Pulmonary artery endothelial cell (primary cell): ENCODE results near the gene MX1. TPM values are rescaled to one million over a fixed set of nuclear protein-coding genes. Genes with fewer than 3 reads are reported as not detected.

Experiments
- DNase-seq: peaks from one replicate; pipeline ENCODE4 v3.0.0-alpha.2; 2011; ENCODE audit warnings: low read depth, low spot score
- total RNA-seq: library from RNA; depleted of rRNA; stranded (reverse); fragments of >200 nt; gene quantifications from 2 replicates; pipeline ENCODE4 v1.2.3, GENCODE V29; 2014

The MX1 gene
- total RNA-seq, 1 donor from 2014 or later: 12.9 TPM

DNA sequence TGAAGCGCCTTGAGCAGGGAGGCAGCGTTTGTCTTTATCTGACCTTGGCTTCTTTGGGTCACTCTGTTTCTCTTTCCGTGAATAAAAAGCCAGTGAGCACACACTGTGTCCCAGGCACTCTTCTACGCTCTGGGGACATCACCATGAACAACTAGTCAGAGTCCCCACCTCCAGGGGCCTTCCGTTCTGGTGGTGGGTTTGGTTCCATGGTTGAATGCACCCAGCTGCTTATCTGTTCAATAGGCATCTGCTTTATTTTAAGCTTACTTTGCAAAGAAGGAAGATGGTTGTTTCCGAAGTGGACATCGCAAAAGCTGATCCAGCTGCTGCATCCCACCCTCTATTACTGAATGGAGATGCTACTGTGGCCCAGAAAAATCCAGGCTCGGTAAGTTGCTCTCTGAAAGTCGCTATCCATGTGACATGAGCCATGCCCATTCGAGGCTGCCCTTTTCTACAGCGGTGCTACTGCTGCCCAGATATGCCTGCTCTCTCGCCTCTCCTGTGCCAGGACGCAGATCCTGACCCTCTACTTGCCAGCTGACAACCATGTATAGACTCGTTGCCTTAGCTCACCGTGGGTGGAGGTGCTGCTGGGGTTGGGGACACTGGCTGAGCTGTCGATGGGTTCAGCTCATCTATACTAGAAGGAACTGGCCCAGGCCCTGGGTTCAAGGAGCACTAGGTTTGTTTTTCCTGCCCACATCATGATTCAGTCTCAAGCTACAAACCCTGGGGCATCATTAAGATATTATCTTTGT is 5.9 kb downstream of the MX1 start:
- DNase-seq: no peak

DNA sequence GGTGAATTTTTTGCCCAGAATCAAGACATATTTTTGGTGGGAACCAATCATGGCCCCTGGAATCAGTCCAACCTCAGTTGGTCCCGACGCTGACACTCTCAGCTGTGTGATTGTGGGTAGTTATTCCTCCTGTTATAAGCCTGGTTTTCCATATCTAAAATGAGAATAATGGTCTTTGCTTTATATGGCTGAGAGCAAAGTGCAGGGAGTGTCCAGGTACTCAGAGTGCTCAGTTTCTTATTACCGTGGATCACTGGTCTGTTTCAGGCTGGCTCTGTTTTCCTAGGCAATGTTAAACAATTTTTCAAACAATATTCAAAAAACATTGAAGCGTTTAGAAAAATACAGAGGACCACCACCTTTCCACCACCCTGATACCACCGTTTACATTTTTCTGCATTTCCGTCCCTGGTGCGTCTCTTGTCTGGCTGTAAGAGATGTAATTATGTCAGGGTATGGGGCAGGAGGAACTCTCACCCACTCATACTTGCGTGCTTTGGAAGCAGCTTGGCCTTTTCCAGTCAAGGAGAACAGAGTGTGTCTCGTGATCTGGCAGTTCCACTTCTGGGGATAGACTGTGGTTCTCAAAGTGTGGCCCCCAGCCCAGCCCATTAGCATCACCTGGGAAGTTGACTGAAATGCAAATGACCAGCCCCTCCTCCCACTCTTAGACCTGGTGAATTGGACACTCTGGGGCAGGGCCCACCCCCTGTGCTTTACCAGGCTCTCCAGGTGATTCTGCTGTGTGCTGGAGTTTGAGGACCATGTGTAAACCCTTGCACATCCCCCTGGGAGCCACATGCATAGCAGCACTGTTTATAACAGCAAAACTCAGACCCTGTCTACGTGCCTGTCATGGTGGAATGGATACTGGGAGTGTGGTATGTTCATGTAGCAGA is 6.8 kb downstream of the MX1 start:
- DNase-seq: no peak

- DNase-seq: no peak
Measured at GRCh38 chr21:41433566-41433965, 7.5 kb downstream of the MX1 start.

DNA sequence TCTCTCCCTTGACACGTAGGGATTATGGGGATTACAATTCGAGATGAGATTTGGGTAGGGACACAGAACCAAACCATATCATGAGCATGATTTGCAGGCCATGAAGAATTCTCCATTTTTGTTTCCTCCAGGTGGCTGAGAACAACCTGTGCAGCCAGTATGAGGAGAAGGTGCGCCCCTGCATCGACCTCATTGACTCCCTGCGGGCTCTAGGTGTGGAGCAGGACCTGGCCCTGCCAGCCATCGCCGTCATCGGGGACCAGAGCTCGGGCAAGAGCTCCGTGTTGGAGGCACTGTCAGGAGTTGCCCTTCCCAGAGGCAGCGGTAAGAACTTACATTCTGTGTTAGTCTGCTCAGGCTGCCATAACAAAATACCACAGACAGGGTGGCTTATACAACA is 9.7 kb downstream of the MX1 start:
- DNase-seq: no peak

DNA sequence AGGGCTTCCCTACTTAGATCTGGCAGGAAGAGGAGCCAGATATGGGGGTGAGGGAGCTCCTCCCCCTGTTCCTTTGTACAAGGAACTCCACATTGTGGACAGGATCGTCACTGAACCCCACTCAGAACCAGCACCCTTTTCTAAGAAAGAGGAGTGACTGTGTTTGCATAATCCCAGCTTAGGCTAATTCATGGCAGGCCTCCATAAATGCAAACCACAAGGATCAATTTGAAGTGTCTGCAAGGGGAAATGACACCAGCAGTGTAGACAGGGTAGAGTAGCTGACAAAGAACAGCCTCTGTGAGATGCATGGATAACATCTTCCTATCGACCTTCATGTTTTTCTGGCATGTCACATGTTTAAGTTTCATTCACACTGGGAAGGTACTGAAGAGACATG is 11.7 kb downstream of the MX1 start:
- no peak for DNase-seq

DNA sequence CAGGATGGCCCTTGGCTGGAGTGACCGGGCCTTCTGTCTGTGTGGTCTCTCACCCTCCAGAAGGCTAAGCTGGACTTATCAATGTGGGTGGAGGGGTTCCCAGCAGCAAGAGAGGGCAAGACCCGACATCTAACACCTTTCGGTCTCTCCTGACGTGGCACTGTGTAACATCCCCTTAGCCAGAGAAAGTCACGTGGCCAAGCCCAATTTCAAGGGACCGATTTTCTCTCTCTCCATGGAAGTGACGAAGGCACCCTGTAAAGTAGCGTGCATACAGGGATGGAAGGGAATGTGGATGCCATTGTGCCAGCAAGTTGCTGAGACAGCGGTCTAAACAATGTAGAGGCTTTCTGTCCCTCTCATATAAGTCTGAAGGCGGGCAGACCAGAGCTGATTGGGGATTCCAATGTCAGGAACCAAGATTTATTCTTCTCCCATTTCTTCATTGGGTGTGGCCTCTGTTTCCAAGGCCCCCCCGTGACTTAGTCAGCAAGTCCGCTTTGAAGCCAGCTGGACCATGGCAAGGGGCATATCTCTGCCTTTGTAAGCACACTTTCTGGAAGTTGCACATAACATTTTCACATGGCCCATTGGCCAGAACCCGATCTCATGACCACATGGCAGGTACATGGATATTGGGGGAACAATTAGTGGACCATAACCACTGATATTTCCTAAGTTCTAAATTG is 12.5 kb downstream of the MX1 start:
- no peak for DNase-seq

DNA sequence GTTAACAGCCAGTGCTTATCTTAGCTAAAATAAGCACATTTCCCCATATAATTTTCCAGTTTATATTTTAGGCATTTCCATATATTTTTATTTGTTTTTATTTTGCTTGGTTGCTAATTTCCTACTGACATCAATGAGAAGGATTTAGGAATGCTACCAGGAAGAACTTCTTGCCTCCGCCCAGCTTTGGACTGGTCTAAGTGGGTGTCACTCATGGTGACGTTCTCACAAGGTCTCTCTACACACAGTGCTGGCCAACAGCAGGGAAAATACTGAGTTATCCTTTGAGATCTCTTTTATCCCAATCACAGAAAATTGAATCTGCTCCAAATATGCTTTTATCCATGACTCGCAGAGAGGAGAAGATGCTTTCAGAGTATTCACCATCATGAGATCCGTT is 13.2 kb downstream of the MX1 start:
- no peak for DNase-seq

GRCh38 chr21:41441546-41441945 is 15.5 kb downstream of the MX1 start:
- DNase-seq: no peak

DNA sequence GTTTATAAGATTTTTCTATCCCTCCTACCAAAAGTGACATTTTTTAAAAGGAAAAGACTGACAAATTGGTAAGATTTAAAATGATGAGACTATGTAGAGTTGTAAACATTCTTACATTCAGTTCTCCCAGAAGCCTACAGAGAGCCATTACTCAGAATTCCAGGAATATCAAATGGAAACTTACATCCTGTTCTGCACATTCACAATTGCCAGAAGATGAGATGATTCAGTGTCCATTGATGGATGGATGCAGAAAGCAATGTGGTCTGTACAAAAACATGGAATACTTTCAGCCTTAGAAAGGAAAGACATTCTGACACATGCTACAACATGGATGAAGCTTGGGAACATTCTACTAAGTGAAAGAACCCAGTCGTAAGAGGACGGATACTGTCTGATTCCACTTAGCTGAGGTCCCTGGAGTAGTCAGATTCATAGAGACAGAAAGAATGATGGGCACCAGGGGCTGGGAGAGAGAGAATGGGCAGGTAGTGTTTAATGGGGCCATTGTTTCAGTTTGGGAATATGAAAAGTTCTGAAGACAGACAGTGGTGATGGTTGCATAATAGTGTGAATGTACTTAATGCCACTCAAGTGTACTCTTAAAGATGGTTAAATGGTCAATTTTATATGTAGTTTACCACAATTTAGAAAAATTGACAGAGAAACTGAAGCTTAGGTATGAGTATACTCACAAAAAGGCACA is 16.6 kb downstream of the MX1 start:
- no peak for DNase-seq

DNA sequence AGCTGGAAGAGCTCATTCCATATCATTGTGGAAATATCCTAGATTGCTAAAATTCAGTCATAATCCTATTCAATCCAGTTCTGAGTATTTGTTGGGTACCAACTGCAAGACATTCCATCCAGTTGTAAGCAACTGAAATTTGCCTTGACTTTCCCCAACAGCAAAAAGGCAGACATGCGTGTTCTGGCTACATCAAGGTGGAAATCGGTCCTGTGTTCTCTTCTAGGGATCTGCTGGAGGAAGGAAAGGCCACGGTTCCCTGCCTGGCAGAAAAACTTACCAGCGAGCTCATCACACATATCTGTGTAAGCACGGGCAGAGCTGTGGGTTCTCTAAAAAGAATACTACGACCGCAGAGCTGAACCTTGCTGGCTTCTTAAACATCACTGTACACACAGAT is 17.5 kb downstream of the MX1 start:
- DNase-seq: no peak

DNA sequence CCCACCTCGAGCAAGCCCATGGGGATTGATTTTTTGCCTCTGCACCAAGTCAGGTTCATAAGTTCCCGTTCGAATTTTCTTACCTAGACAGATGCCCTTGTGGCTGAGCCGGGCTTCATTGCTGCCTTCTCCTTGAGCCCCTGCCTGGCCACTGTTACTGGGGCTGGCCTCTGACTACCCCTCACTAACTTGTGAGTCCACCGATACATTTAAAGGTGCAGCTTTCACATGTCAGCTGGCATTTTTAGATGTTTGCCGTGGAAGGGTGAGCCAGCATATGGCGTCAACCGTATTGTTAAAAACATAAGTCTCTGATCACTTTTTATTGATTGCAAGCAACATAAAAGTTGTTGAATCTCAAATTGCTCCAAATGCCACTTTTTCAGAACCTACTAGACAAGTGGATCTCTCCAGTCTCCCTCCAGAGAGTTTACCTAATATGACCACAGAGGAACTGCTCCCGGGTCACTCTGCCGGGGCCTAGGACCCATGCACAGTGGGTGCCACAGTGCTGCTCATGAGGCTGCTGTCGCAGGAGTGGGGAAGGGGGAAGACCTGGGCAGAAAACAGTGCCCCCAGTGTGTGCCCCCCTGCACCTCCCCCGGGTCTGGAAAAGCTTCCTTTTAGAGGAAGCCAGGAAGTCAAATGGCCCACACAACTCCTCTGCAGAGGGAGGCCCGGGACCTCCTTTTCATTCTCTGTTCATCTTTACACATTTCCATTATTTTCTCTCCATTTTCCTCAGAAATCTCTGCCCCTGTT is 18.8 kb downstream of the MX1 start:
- no peak for DNase-seq

- DNase-seq: no peak
Measured at GRCh38 chr21:41445465-41445862, 19.4 kb downstream of the MX1 start.

GRCh38 chr21:41446586-41446985 is 20.5 kb downstream of the MX1 start:
- DNase-seq: no peak

GRCh38 chr21:41447356-41447755 is 21.3 kb downstream of the MX1 start:
- DNase-seq: no peak

GRCh38 chr21:41449613-41450012 is 23.6 kb downstream of the MX1 start:
- no peak for DNase-seq

DNA sequence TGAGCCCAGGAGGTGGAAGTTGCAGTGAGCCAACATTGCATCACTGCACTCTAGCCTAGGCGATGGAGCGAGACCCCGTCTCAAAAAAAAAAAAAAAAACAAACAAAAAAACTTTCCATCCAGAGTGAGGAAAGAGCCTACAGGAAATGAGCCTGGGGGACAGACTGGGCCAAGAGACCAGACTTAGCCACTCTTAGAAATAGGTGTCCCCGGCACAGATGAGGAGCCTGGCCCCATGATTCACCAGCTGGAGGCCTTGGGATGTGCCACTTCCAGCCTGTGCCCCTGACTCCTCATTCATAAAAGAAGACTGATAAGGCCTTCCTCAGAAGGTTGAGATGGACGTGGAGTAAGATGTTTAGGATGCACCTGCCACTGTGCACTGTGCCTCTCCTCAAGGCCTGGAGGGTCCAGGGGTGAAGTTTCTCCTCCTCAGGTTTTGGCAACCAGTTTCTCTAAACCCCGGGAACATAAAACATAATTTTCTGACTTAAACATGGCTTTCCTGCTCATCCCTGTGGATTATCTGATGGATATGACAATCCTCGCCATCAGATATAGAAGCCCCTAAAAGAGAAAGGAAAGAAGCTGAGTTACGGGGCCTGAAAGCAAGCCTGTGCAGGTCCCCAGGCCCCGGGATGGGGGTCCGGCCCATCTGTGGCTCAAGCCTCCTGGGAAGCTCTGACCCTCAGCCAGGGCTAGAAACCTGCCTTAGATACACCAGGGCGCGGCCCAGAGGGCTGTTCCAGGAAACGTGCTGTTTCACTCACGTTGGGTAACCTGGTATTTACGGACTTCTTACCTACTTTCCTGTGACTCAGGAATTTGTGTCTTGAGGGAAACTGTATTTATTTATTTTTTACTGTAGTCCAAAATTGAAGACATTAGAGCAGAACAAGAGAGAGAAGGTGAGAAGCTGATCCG is 26.0 kb downstream of the MX1 start:
- no peak for DNase-seq

GRCh38 chr21:41453198-41453597 is 27.2 kb downstream of the MX1 start:
- DNase-seq: no peak

DNA sequence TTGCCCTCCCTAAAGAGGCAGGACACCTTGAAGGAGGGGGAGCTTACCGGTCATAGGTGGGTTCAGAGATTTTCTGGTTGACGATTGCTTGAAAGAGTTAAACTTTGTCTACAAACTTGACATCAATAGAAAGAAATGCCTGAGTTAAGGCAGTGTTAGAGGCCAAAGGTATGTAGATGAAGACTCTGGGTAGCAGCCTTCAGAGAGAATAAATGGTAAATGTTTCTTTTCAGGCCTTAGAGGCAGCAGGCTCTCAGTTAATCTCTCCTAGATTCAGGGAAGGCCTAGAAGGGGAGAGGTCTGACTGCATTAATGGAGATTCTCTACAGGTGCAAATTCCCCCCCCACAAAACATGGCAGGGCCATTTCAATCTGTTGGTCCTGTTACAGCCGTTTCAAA is 27.7 kb downstream of the MX1 start:
- DNase-seq: no peak

- no peak for DNase-seq
Measured at GRCh38 chr21:41458121-41458520, 32.1 kb downstream of the MX1 start.

DNA sequence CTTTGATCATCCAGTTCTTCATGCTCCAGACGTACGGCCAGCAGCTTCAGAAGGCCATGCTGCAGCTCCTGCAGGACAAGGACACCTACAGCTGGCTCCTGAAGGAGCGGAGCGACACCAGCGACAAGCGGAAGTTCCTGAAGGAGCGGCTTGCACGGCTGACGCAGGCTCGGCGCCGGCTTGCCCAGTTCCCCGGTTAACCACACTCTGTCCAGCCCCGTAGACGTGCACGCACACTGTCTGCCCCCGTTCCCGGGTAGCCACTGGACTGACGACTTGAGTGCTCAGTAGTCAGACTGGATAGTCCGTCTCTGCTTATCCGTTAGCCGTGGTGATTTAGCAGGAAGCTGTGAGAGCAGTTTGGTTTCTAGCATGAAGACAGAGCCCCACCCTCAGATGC is 32.5 kb downstream of the MX1 start:
- no peak for DNase-seq
